Uterus (tissue), 4 donors: ENCODE results near the gene RNF125. TPM values are rescaled to one million over a fixed set of nuclear protein-coding genes. Genes with fewer than 3 reads are reported as not detected.

Source experiments
- DNase-seq, 2 donors: peaks; one replicate each; pipeline ENCODE4 v3.0.0-alpha.2; 2019 to 2020
- H3K27ac ChIP-seq, 2 donors: fragments of 200-600 bp; sonication (generic); 1 replicate in 1 of 2; 2 replicates in 1 of 2; pipeline ENCODE4 v1.5.1; 2016 to 2018
- H3K27me3 ChIP-seq, 2 donors: fragments of 200-600 bp; sonication (generic); one replicate each; pipeline ENCODE4 v1.5.1; 2018 to 2019; ENCODE audit warnings: control low read depth in 1 of 2
- H3K36me3 ChIP-seq, 2 donors: fragments of 200-600 bp; sonication (generic); one replicate each; pipeline ENCODE4 v1.5.1; 2019; ENCODE audit warnings: control low read depth in 1 of 2
- H3K4me1 ChIP-seq, 2 donors: fragments of 200-600 bp; sonication (generic); one replicate each; pipeline ENCODE4 v1.5.1; 2018 to 2019; ENCODE audit warnings: control low read depth in 1 of 2
- H3K4me3 ChIP-seq, 2 donors: fragments of 200-600 bp; sonication (generic); 1 replicate in 1 of 2; 2 replicates in 1 of 2; pipeline ENCODE4 v1.5.1; 2018 to 2019; ENCODE audit warnings: mild to moderate bottlenecking in 1 of 2
- H3K9me3 ChIP-seq, 2 donors: fragments of 200-600 bp; sonication (generic); one replicate each; pipeline ENCODE4 v1.5.1; 2019; ENCODE audit warnings: control low read depth in 1 of 2
- CTCF ChIP-seq, 4 experiments: fragments of 200-600 bp in 2 of 4; fragments of 450-650 bp in 2 of 4; sonication (generic) in 2 of 4; IDR thresholded peaks; one replicate each; pipeline ENCODE4 v1.5.1; 2016 to 2019; ENCODE audit warnings: antibody characterized with exemption in 4 of 4, mild to moderate bottlenecking in 2 of 4, moderate library complexity in 1 of 4
- POLR2A ChIP-seq, 2 donors: fragments of 450-650 bp; IDR thresholded peaks; one replicate each; pipeline ENCODE4 v1.6.1; 2016; ENCODE audit warnings: antibody characterized with exemption in 2 of 2, mild to moderate bottlenecking in 1 of 2, moderate library complexity in 1 of 2
- intact Hi-C: fragments of 100-400 bp; cut with DNase I; formaldehyde crosslinking; loops from one replicate; pipeline ENCODE4 v1.15.1; 2023; ENCODE audit warnings: low total_unique reads
- total RNA-seq, 4 donors: library from RNA; depleted of rRNA in 3 of 4; stranded (reverse); fragments of >200 nt in 3 of 4; gene quantifications; one replicate each; pipeline versions ENCODE4 v1.1.0 to v1.2.4, GENCODE V29; 2014 to 2023
- donor health status: DM: yes; HTN: yes; CAD: no.

Gene RNF125
- total RNA-seq, 4 donors from 2014 or later: 1.5 to 16.2 (median 5.3) TPM

DNA sequence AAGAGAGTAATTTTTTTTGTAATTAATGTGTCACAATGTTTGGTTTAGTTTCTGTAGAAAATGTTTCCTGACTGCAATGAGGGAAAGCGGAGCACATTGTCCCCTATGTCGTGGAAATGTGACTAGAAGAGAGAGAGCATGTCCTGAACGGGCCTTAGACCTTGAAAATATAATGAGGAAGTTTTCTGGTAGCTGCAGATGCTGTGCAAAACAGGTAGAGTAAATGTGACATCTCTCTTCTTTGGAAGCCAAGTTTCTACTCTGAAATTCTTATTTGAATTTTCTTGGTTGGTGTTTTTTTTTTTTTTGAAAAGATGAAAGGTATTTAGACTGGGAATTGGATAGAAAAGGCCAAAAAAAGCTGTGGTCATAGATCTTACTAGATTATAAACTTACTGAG lies 93.1 kb downstream of the RNF125 start:
- H3K27me3 ChIP-seq: no peaks in the 10 kb centered on the region
- intact Hi-C loops: no loop called here
- H3K4me1 ChIP-seq: no peaks in the 10 kb centered on the region
- no peak for DNase-seq
- no peak for TF ChIP-seq POLR2A (IDR thresholded peaks at IDR 0.05)
- no peaks in the 10 kb centered on the region for H3K36me3 ChIP-seq
- no peak overlapping the region for H3K27ac ChIP-seq
- H3K4me3 ChIP-seq: no peak overlapping the region
- H3K9me3 ChIP-seq: no peaks in the 10 kb centered on the region

GRCh38 chr18:32112826-32113225 lies 94.2 kb downstream of the RNF125 start:
- no peaks in the 10 kb centered on the region for H3K27me3 ChIP-seq
- TF ChIP-seq POLR2A (IDR thresholded peaks at IDR 0.05): no peak
- no peak for TF ChIP-seq CTCF (IDR thresholded peaks at IDR 0.05)
- H3K4me1 ChIP-seq: no peaks in the 10 kb centered on the region
- no peaks in the 10 kb centered on the region for H3K9me3 ChIP-seq
- H3K4me3 ChIP-seq: no peak overlapping the region
- no peak overlapping the region for H3K27ac ChIP-seq
- H3K36me3 ChIP-seq: no peaks in the 10 kb centered on the region
- DNase-seq: no peak
- intact Hi-C loops: no loop called here

GRCh38 chr18:32114293-32114942 lies 95.8 kb downstream of the RNF125 start:
- no peaks in the 10 kb centered on the region for H3K9me3 ChIP-seq
- no peak overlapping the region for H3K27ac ChIP-seq
- H3K27me3 ChIP-seq: no peaks in the 10 kb centered on the region
- TF ChIP-seq CTCF (IDR thresholded peaks at IDR 0.05): no peak
- TF ChIP-seq POLR2A (IDR thresholded peaks at IDR 0.05): no peak
- DNase-seq: no peak
- H3K4me1 ChIP-seq: no peaks in the 10 kb centered on the region
- H3K36me3 ChIP-seq: no peaks in the 10 kb centered on the region
- intact Hi-C loops: no loop called here
- H3K4me3 ChIP-seq: no peak overlapping the region

DNA sequence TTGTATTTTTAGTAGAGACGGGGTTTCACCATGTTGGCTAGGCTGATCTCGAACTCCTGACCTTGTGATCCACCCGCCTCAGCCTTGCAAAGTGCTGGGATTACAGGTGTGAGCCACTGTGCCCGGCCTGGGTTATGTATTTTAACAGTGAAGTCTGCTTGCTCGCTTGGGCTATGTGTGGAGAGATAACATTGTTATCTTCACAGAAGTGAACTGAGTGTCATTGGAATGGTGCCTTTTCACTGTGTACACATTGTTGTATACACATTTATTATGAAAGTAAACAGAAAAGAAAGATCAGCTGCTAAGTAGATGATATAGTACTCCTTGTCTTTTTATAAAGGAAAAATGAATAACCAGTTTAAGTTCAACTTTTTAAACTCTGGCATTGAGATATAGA lies 103.4 kb downstream of the RNF125 start:
- no peak overlapping the region for H3K4me3 ChIP-seq
- no peak overlapping the region for H3K27ac ChIP-seq
- intact Hi-C loops: no loop called here
- H3K36me3 ChIP-seq: no peaks in the 10 kb centered on the region
- no peak for DNase-seq
- H3K9me3 ChIP-seq: no peaks in the 10 kb centered on the region
- H3K27me3 ChIP-seq: no peaks in the 10 kb centered on the region
- H3K4me1 ChIP-seq: no peaks in the 10 kb centered on the region
- TF ChIP-seq POLR2A (IDR thresholded peaks at IDR 0.05): no peak

Other genes with a start within 250 kb of the RNF125 start
- 10 to 100 TPM; 29.1 to 98.5 (median 53.0) TPM for gene TRAPPC8, start 75.7 kb upstream of the RNF125 start, total RNA-seq
- gene RNF138, start 73.0 kb downstream of the RNF125 start, total RNA-seq: 10 to 100 TPM; 23.8 to 94.8 (median 38.7) TPM
- not detected for gene MEP1B, start 171.2 kb downstream of the RNF125 start, total RNA-seq